ENCODE measurements around the gene INF2.

DNA sequence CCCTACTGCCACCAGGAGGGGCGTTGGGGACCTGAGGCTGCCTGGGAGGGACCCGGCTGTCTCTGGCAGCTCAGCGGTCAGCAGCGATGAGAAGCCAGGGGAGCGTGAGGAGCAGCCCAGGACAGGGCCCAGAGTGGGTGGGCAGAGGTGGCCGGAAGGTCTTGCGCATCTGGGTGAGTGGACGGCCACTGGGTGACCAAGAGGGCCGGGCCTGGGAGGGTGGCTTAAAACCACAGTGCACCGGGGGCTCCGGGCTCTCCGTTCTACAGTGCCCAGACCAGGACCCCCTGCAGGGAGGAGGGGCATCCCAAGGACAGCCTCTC, 10.0 kb downstream of the INF2 start:
- TF ChIP-seq SP1 (IDR thresholded peaks at IDR 0.05): no peak
- no peak for TF ChIP-seq TARDBP (IDR thresholded peaks at IDR 0.05)
- TF ChIP-seq NFRKB (IDR thresholded peaks at IDR 0.05): no peak
- no peak for TF ChIP-seq FOXA1 (IDR thresholded peaks at IDR 0.05)
- no peak for TF ChIP-seq FOXK2 (IDR thresholded peaks at IDR 0.05)
- no peak for TF ChIP-seq FOXM1 (IDR thresholded peaks at IDR 0.05; ENCODE audit: borderline replicate concordance)
- no peak for TF ChIP-seq BHLHE40 (IDR thresholded peaks at IDR 0.05; ENCODE audit: borderline replicate concordance)
- no peak for TF ChIP-seq HDGF (IDR thresholded peaks at IDR 0.05; ENCODE audit: borderline replicate concordance)
- no peak for TF ChIP-seq L3MBTL2 (conservative IDR thresholded peaks at IDR 0.05)
- TF ChIP-seq ARNT (IDR thresholded peaks at IDR 0.05): no peak
- no peak for TF ChIP-seq ZNF384 (IDR thresholded peaks at IDR 0.05)
- TF ChIP-seq, protein P1, sequence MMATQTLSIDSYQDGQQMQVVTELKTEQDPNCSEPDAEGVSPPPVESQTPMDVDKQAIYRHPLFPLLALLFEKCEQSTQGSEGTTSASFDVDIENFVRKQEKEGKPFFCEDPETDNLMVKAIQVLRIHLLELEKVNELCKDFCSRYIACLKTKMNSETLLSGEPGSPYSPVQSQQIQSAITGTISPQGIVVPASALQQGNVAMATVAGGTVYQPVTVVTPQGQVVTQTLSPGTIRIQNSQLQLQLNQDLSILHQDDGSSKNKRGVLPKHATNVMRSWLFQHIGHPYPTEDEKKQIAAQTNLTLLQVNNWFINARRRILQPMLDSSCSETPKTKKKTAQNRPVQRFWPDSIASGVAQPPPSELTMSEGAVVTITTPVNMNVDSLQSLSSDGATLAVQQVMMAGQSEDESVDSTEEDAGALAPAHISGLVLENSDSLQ (IDR thresholded peaks at IDR 0.05): no peak

Measured in HEK293T (cell line).